HG03442 (cell line): ENCODE data around the gene LRRN4CL.
"Not testable (repeated sequence)": the region's sequence is repeated elsewhere in the genome, so short reads cannot be mapped to it uniquely, and the experiment has no call there.

Source experiments
- ATAC-seq: cut with Tn5 transposase; IDR thresholded peaks from one replicate; pipeline ENCODE4 v1.9.1; 2021; ENCODE audit warnings: mild to moderate bottlenecking, moderate library complexity; ENCODE audit not compliant: unreplicated experiment

LRRN4CL gene

DNA sequence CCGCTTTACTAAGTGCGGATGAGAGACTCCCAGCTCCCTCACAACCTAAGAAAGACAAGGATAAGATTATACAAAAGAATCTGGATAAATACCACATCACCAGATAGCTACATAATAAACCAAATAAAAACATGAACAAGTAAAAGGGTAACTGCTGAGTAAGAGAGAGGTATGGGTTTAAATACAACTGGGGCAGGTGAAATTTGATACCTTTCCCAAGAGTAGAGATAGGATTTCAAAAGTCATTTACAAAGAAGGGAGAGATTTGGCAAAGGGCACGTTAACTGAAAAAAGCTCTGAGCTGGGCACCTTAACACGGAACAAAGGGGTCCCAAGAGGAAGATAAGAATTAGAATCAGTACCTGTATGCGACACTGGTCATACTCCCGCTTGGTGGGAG is 12.2 kb downstream of the LRRN4CL start:
- ATAC-seq: no peak

- ATAC-seq: no peak
Observed at GRCh38 chr11:62676698-62677097, 12.6 kb downstream of the LRRN4CL start.

- ATAC-seq: not testable (repeated sequence)
Observed at GRCh38 chr11:62675415-62675814, 13.9 kb downstream of the LRRN4CL start.

DNA sequence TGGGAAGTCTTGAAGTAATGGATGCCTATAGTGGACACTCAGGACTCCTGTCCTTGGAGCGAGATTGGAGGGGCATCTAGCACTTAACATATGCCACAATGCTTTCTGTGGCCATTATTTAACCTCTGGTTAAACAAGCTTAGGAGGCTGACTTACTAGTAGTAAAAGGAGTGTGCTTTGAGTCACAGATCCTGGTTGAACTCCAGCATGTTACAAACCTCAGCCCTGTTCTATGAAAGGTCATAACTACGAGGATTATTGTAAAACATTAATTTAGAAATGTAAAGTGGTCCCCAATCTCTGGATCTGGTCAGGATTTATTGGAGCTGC is 16.2 kb downstream of the LRRN4CL start:
- ATAC-seq: no peak

- peak; percentile 52 for ATAC-seq
Observed at GRCh38 chr11:62671608-62672389, 17.5 kb downstream of the LRRN4CL start, which contains the start of the genes LBHD1 and UQCC3. Gene LBHD1, minus strand, starts transcription at chr11:62672267. Its CDS starts 2,236 bp downstream, at chr11:62670031. Gene UQCC3, plus strand, starts transcription at chr11:62671673. Its CDS starts 73 bp downstream, at chr11:62671746.

DNA sequence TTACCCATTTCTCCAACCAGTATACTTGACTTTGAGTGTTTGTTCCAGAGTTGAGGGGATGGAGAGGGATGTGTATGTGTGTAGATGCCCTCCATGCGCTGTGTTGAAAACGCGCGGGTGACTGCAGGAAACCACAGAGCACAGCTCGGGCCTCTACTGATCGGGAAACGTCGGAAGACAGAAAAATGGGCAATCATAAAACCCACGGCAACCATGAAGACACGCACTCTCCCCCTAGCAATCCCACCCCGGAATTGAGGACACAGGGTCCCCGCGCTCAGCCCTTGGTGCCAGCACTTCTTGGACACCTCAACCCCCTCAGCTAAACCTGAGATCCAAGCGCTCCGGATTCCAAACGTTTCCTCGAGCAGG is 18.1 kb downstream of the LRRN4CL start:
- ATAC-seq: peak; percentile 13

DNA sequence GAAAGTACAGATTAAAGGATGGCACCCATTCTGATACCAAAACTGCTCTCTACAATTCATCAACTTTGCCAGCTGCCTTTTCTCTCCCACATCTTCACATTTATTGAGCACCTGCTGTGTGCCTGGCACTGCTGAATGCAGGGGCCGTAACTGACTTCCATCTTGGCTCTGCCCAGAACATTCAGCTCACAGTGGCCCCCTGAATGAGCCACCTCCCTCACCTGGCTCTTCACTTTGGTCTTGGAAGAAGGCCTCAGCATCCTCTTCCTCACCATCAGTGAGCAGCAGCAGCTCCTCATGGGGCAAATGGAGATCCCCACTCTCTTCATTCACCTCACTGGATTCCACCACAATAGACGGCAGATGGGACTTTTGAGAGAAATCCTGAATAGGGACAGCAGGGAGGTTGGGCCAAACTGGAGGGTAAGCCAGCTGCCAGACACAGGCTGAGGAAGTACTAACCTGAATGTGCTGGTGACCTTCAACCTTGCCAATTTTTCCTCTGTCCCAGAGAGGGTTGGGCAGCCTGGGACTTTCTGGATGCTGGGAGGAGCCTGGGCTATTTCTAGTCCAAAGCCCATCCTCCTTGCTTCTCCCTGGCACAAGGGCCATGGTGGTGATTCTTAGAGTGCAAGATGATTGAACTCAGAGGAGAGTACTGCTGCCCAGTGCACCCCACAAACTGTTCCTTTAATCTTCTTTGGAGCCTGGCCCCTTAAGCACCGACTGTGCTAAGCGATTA is 19.7 kb downstream of the LRRN4CL start:
- ATAC-seq: no peak

DNA sequence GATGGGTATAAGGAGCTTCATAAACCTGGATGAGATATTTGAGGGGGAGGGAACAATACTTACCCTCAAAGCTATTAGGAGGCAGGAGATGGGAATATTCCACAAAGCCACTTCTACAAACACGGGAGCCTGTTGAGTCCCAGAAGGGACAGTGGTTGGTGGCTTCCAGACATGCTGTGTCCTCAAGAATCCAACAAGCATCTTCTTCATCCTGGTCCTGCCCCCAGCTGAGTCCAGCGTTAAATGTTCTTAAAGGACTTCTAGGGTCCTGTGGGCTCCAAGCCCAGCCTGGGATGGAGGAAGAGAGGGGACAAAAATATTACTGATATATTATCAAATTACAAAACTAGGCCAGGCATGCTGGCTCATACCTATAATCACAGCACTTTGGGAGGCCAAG is 21.9 kb downstream of the LRRN4CL start:
- no peak for ATAC-seq

DNA sequence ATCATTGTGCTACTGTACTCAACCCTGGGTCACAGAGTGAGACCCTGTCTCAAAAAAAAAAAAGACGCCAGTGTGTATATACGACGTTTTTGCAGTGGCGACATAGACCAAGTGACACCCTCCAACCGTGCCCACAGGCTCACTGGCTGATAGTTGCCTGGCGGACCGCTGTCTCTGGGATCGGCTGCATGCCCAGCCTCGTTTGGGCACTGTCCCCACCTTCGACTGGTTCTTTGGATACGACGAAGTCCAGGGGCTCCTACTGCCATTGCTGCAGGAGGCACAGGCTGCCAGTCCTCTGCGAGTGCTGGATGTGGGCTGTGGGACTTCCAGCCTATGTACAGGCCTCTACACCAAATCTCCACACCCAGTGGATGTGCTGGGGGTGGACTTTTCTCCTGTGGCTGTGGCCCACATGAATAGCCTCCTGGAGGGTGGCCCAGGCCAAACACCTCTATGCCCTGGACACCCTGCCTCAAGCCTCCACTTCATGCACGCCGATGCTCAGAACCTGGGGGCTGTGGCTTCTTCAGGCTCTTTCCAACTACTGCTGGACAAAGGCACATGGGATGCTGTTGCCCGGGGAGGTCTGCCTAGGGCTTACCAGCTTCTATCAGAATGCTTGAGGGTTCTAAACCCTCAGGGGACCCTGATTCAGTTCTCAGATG is 22.9 kb downstream of the LRRN4CL start:
- no peak for ATAC-seq

DNA sequence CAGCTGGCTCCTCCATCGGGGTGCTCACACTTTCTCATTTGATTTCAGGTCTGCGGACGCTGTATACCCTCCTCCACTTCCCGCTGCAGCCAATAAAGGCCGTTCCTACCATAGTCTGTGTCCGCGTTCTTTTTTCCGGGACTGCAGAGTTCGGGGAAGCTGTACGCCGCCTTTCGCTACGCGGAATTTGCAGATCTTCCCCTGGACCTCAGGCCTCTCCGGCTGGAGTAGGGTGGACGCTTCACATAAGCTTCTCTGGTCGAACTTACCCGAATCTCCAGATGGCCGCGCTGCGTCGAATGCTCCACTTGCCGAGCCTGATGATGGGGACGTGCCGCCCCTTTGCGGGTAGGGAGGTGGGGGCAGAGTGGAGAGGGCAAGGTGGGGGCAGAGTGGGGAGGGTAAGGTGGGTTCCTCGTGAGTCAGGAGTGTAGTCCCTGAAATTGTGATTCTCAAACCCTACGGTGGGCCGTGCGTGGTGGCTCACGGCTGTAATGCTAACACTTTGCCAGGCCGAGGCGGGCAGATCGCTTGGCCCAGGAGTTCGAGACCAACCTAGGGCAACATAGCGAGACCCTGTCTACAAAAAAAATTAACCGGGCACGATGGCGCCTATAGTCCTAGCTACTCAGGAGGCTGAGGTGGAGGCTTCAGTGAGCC is 23.6 kb downstream of the LRRN4CL start:
- no peak for ATAC-seq

- ATAC-seq: peak; percentile 83
Observed at GRCh38 chr11:62665075-62665598, 24.2 kb downstream of the LRRN4CL start, which contains the start of the genes C11orf98 and CSKMT. Gene C11orf98, minus strand, starts transcription at chr11:62665210. Its CDS starts 41 bp downstream, at chr11:62665169. Gene CSKMT, plus strand, starts transcription at chr11:62665312. Its CDS starts 568 bp downstream, at chr11:62665880.

GRCh38 chr11:62664405-62665074 is 24.8 kb downstream of the LRRN4CL start:
- ATAC-seq: peak; percentile 25

DNA sequence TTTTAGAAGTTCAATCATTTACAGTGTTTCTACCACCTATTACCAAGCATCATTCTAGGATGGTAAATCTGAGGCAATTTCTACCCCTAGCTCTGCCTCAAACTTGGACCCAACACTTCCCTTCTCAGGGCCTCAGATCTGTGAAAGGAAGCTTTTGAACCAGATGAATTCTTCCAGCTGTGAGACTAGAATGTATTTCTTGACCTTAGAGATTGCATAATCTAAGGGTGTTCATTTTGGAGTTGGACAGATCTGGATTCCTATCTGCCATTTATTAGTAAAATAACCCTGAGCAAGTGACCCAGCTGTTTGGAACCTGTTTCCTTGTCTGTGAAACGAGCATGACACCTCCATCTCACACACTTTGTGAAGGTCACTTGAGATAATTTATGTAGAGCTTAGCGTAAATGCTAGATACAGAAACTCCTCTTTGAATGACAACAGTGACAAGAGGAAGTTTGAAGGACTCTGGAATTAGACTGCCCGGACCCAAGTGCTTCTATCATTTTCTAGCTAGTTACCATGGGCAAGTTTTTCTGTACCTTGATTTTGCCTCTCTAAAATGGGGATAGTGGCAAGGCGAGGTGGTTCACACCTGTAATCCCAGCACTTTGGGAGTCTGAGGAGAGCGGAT is 32.4 kb downstream of the LRRN4CL start:
- ATAC-seq: no peak

DNA sequence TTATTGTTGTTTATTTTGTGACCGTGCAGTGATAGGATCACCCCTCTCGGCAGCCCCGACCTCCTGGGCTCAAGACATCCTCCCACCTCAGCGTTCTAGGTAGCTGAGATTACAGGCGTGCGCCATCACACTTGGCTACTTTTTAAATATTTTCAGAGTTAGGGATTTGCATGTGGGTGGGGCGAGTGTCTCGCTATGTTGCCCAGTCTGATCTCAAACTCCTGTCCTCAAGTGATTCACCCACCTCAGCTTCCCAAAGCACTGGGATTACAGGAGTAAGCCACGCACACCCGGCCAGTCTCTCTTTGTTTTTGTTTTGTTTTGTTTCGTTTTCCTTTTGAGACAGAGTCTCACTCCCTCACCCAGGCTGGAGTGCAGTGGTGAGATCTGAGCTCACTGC is 35.0 kb downstream of the LRRN4CL start:
- ATAC-seq: no peak

DNA sequence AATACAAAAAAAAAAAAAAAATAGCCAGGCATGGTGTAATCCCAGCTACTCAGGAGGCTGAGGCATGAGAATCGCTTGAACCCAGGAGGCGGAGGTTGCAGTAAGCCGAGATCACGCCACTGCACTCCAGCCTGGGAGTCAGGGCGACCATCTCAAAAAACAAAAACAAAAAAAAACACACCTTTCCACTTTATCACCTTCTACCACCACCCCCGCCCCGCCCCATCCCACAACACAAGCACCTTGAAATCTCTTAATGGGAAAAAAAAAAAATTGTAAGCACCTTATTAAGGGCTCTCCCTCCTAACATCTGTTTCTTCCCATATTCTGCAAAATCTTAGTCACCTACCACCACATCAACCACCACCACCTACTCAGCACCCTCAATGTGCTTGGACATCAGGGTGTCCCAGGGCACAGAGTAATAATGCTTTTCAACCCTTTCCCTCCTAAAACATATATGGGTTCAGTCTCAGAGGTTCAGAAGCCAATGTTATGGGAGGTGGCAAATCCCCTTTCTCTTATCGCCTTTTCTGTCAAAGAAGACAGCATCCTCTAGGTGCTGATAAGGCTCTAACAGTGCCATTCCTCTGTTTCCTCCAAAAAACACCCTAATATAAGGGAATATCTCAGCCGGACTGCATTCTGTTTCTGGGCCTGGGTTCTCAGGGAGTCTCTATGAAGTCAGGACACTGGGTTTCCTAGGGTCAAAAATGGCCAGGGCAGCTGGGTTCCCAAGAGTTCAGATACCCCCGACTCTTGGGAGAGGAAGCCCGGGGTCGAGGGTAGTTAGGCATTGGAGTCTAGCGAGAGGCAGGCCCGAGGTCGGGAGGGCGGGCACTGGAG is 36.9 kb downstream of the LRRN4CL start:
- no peak for ATAC-seq

- ATAC-seq: not testable (repeated sequence)
Observed at GRCh38 chr11:62650283-62650682, 39.0 kb downstream of the LRRN4CL start.

DNA sequence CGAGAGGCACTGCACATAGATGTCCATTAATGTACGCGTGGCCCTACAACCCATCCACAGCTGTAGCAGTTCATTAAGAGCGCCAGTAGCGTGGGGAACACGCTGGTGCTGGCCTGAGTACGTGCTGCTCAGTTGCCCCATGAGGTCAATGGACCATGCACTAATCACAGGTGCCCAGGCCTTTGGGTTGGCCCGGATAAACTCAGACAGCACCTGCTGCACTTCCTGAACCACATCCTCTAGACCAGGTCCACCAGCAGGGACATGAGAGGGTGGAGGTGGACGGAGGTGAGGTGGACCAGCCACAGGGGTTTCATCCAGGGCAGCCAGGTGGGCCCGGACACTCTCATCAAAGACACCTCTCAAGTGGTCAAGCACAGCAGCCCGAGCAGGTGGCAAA is 39.8 kb downstream of the LRRN4CL start:
- no peak for ATAC-seq

- ATAC-seq: no peak
Observed at GRCh38 chr11:62648967-62649364, 40.4 kb downstream of the LRRN4CL start.
